ENCODE measurements around the gene DPP6.

DNA sequence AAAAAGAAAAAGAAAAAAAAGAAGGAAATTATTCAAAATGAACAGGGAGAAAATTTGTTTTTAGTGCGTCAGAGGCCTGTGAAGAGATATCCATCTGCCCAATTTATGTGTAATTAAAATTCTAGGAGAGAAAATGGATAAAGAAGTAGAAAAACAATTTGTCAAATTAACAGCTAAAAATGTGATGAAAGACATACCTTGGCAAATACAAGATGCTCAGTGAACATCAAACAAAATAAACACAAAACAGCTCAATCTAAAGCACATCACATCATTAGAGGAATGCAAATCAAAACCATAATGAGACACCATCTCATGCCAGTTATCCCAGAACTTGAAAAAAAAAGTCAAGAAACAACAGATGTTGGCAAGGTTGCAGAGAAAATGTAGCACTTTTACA lies 477.9 kb downstream of the DPP6 start:
- TF ChIP-seq, protein P1, sequence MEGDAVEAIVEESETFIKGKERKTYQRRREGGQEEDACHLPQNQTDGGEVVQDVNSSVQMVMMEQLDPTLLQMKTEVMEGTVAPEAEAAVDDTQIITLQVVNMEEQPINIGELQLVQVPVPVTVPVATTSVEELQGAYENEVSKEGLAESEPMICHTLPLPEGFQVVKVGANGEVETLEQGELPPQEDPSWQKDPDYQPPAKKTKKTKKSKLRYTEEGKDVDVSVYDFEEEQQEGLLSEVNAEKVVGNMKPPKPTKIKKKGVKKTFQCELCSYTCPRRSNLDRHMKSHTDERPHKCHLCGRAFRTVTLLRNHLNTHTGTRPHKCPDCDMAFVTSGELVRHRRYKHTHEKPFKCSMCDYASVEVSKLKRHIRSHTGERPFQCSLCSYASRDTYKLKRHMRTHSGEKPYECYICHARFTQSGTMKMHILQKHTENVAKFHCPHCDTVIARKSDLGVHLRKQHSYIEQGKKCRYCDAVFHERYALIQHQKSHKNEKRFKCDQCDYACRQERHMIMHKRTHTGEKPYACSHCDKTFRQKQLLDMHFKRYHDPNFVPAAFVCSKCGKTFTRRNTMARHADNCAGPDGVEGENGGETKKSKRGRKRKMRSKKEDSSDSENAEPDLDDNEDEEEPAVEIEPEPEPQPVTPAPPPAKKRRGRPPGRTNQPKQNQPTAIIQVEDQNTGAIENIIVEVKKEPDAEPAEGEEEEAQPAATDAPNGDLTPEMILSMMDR (IDR thresholded peaks at IDR 0.05): no peak
- TF ChIP-seq EZH2 (IDR thresholded peaks at IDR 0.05; ENCODE audit: borderline replicate concordance, insufficient read depth, low read depth, low read length, poor library complexity, severe bottlenecking): no peak

Data from B cell (primary cell).